Measurements from ENCODE around the gene FLNB. TPM values are rescaled to one million over a fixed set of nuclear protein-coding genes. Genes with fewer than 3 reads are reported as not detected.
A peak's percentile ranks its signal among the peaks of the same experiment; 100 is the strongest.

The FLNB gene
- polyA plus RNA-seq, 3 donors = 0.47 to 4.0 (median 2.1) TPM

DNA sequence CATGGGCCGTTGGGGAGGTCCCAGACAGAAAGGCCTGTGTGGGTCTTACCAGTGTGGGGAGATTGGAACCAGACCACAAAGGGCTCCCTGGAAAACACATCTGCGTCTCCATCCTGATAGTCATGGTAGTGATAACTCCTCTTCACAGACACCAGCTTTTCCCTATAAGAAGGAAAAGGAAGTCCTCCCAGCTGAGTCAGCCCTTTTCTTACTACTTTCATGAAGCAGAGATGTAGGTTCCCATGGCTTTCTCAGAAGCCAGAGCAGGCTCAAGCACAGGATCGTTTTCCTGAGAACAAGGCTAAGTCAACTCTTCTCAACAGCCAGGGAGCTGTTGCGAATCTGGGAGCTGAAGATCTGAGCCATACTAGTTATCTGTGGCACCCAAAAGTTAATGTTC lies 196.5 kb downstream of the FLNB start:
- peaks cover 17% of the 10 kb centered on the region for H3K4me1 Mint-ChIP-seq
- DNase-seq = no peak
- peaks cover 5 to 7% (median 6%) of the 10 kb centered on the region in 3 donors for H3K27me3 Mint-ChIP-seq (ENCODE audit: low read depth in 3 of 3)
- no peak overlapping the region for H2AFZ ChIP-seq (ENCODE audit: insufficient read depth, low read depth, low read length, poor library complexity, severe bottlenecking)
- no peaks in the 10 kb centered on the region for H3K36me3 ChIP-seq (replicated peaks in 1 of 2; ENCODE audit: control insufficient read depth in 1 of 2, insufficient read depth in 2 of 2, low read length in 2 of 2)
- H3K4me1 ChIP-seq (ENCODE audit: control insufficient read depth in 1 of 2, insufficient read depth in 2 of 2, low read length in 2 of 2) = peaks cover 9 to 12% of the 10 kb centered on the region in 2 donors
- H3K9me3 ChIP-seq (replicated peaks in 1 of 2; ENCODE audit: control insufficient read depth in 1 of 2, insufficient read depth in 1 of 2, low read length in 2 of 2) = no peaks in the 10 kb centered on the region
- no peaks in the 10 kb centered on the region for H3K27me3 ChIP-seq (ENCODE audit: control insufficient read depth in 2 of 2, insufficient read depth in 2 of 2, low read length in 2 of 2)
- TF ChIP-seq, protein P1, sequence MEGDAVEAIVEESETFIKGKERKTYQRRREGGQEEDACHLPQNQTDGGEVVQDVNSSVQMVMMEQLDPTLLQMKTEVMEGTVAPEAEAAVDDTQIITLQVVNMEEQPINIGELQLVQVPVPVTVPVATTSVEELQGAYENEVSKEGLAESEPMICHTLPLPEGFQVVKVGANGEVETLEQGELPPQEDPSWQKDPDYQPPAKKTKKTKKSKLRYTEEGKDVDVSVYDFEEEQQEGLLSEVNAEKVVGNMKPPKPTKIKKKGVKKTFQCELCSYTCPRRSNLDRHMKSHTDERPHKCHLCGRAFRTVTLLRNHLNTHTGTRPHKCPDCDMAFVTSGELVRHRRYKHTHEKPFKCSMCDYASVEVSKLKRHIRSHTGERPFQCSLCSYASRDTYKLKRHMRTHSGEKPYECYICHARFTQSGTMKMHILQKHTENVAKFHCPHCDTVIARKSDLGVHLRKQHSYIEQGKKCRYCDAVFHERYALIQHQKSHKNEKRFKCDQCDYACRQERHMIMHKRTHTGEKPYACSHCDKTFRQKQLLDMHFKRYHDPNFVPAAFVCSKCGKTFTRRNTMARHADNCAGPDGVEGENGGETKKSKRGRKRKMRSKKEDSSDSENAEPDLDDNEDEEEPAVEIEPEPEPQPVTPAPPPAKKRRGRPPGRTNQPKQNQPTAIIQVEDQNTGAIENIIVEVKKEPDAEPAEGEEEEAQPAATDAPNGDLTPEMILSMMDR (IDR thresholded peaks at IDR 0.05) = no peak
- 95% methylated on average over 3 of the region's 4 CpGs for WGBS (ENCODE audit: insufficient coverage)
- H3K4me2 ChIP-seq (replicated peaks; ENCODE audit: extremely low read depth, low read length, poor library complexity, severe bottlenecking) = no peak overlapping the region
- no peaks in the 10 kb centered on the region for H3K79me2 ChIP-seq (ENCODE audit: insufficient read depth, low read length)
- no peaks in the 10 kb centered on the region for H3K36me3 Mint-ChIP-seq
- H3K9me3 Mint-ChIP-seq = peaks cover 0 to 10% (median 4%) of the 10 kb centered on the region in 7 donors
- H3K4me3 Mint-ChIP-seq = no peak overlapping the region
- no peak overlapping the region for H3K4me3 ChIP-seq (replicated peaks in 1 of 3; ENCODE audit: low read depth in 2 of 3, low read length in 3 of 3)
- no peaks in the 10 kb centered on the region for H4K20me1 ChIP-seq (ENCODE audit: insufficient read depth, low read length)
- H3K9ac ChIP-seq (ENCODE audit: insufficient read depth, low read length, poor library complexity, severe bottlenecking) = no peak overlapping the region
- intact Hi-C loops (cut with micrococcal nuclease) = no loop called here
- H3K27ac ChIP-seq (ENCODE audit: low read depth in 1 of 2, low read length in 2 of 2) = no peak overlapping the region
- H3K27ac Mint-ChIP-seq = peak overlapping the region in 1 of 7 donors; percentile 74

DNA sequence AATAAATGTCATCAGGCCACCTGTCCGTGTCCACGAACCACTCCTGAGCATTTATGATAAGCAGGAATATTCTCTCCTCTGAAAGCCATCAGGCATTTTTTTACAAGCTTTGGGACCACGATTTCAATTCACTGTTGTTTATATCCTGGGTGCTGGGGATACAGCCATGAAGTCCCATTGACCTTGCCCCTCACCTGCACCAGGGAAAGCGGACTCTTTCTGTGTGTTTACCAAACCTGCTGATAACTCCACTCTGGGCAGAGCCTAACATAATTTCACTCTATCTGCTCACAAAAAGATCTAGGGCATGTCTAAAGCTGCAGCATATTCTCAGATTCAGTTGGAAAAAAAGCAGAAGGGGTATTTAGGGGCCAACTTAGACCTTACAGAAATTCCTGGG lies 197.8 kb downstream of the FLNB start:
- H3K4me1 ChIP-seq (ENCODE audit: control insufficient read depth in 1 of 2, insufficient read depth in 2 of 2, low read length in 2 of 2) = peaks cover 2 to 3% of the 10 kb centered on the region in 2 donors
- H3K27me3 Mint-ChIP-seq (ENCODE audit: low read depth in 3 of 3) = peaks cover 8 to 10% (median 8%) of the 10 kb centered on the region in 3 donors
- 100% methylated on average over 3 of the region's 4 CpGs for WGBS (ENCODE audit: insufficient coverage)
- no peak overlapping the region for H3K9ac ChIP-seq (ENCODE audit: insufficient read depth, low read length, poor library complexity, severe bottlenecking)
- TF ChIP-seq, protein P1 (IDR thresholded peaks at IDR 0.05) = no peak
- H3K36me3 ChIP-seq (replicated peaks in 1 of 2; ENCODE audit: control insufficient read depth in 1 of 2, insufficient read depth in 2 of 2, low read length in 2 of 2) = no peaks in the 10 kb centered on the region
- H3K4me3 Mint-ChIP-seq = no peak overlapping the region
- intact Hi-C loops (cut with micrococcal nuclease) = no loop called here
- H3K79me2 ChIP-seq (ENCODE audit: insufficient read depth, low read length) = no peaks in the 10 kb centered on the region
- no peaks in the 10 kb centered on the region for H3K27me3 ChIP-seq (ENCODE audit: control insufficient read depth in 2 of 2, insufficient read depth in 2 of 2, low read length in 2 of 2)
- H3K36me3 Mint-ChIP-seq = no peaks in the 10 kb centered on the region
- no peak overlapping the region for H3K4me3 ChIP-seq (replicated peaks in 1 of 3; ENCODE audit: low read depth in 2 of 3, low read length in 3 of 3)
- peaks cover 11% of the 10 kb centered on the region for H3K4me1 Mint-ChIP-seq
- no peaks in the 10 kb centered on the region for H4K20me1 ChIP-seq (ENCODE audit: insufficient read depth, low read length)
- no peaks in the 10 kb centered on the region for H3K9me3 ChIP-seq (replicated peaks in 1 of 2; ENCODE audit: control insufficient read depth in 1 of 2, insufficient read depth in 1 of 2, low read length in 2 of 2)
- no peak overlapping the region for H2AFZ ChIP-seq (ENCODE audit: insufficient read depth, low read depth, low read length, poor library complexity, severe bottlenecking)
- DNase-seq = no peak
- H3K27ac ChIP-seq (ENCODE audit: low read depth in 1 of 2, low read length in 2 of 2) = no peak overlapping the region
- peaks cover 0 to 10% (median 4%) of the 10 kb centered on the region in 7 donors for H3K9me3 Mint-ChIP-seq
- no peak overlapping the region for H3K4me2 ChIP-seq (replicated peaks; ENCODE audit: extremely low read depth, low read length, poor library complexity, severe bottlenecking)
- peak overlapping the region in 1 of 7 donors; percentile 4 for H3K27ac Mint-ChIP-seq
